Smooth muscle cell (in vitro differentiated cells): Measurements from ENCODE around the gene POC5. TPM values are rescaled to one million over a fixed set of nuclear protein-coding genes. Genes with fewer than 3 reads are reported as not detected.

Experiments used
- DNase-seq: peaks from one replicate; lab custom pipeline; 2025; ENCODE audit not compliant: unreplicated experiment; lab: John Stamatoyannopoulos, UW
- H2AFZ ChIP-seq: fragments of 200-600 bp; sonication (generic); 2 replicates; pipeline ENCODE4 v1.6.0; 2016; ENCODE audit warnings: antibody characterized with exemption, low read depth, mild to moderate bottlenecking
- H3F3A ChIP-seq: fragments of 200-600 bp; sonication (generic); 2 replicates; pipeline ENCODE4 v1.6.0; 2017; ENCODE audit warnings: antibody characterized with exemption, low read depth
- H3K27ac ChIP-seq: fragments of 200-600 bp; sonication (generic); 2 replicates; pipeline ENCODE4 v1.5.1; 2016; ENCODE audit warnings: low read depth, mild to moderate bottlenecking
- H3K27me3 ChIP-seq: fragments of 200-600 bp; sonication (generic); 2 replicates; pipeline ENCODE4 v1.6.1; 2016; ENCODE audit warnings: low read depth, mild to moderate bottlenecking
- H3K36me3 ChIP-seq: fragments of 200-600 bp; sonication (generic); 2 replicates; pipeline ENCODE4 v1.5.1; 2016; ENCODE audit warnings: low read depth
- H3K4me1 ChIP-seq: fragments of 200-600 bp; sonication (generic); 2 replicates; pipeline ENCODE4 v1.5.1; 2016; ENCODE audit warnings: low read depth
- H3K4me2 ChIP-seq: fragments of 200-600 bp; sonication (generic); 2 replicates; pipeline ENCODE4 v1.6.0; 2016; ENCODE audit warnings: mild to moderate bottlenecking
- H3K4me3 ChIP-seq: fragments of 200-600 bp; sonication (generic); 2 replicates; pipeline ENCODE4 v1.5.1; 2016; ENCODE audit warnings: mild to moderate bottlenecking
- H3K79me2 ChIP-seq: fragments of 200-600 bp; sonication (generic); 2 replicates; pipeline ENCODE4 v1.6.0; 2016; ENCODE audit warnings: low read depth, mild to moderate bottlenecking
- H3K9ac ChIP-seq: fragments of 200-600 bp; sonication (generic); 2 replicates; pipeline ENCODE4 v1.6.0; 2016; ENCODE audit warnings: low read depth
- H3K9me3 ChIP-seq: fragments of 200-600 bp; sonication (generic); replicated peaks from 2 replicates; pipeline ENCODE4 v1.5.1; 2016; ENCODE audit warnings: low read depth
- H4K20me1 ChIP-seq: fragments of 200-600 bp; sonication (generic); 2 replicates; pipeline ENCODE4 v1.6.0; 2016; ENCODE audit warnings: low read depth
- CTCF ChIP-seq: fragments of 200-600 bp; sonication (generic); IDR thresholded peaks from 2 replicates; pipeline ENCODE4 v1.5.1; 2017; ENCODE audit warnings: borderline replicate concordance, mild to moderate bottlenecking, antibody characterized with exemption; ENCODE audit not compliant: insufficient read depth, poor library complexity, severe bottlenecking
- WGBS: methylation state at CpG from one replicate; pipeline ENCODE4 v1.1.7; 2016; ENCODE audit warnings: low lambda C conversion rate; 5-methylcytosine and 5-hydroxymethylcytosine counted together
- polyA plus RNA-seq: library from polyadenylated mRNA; unstranded; fragments of >200 nt; fragmentation: Nextera tagmentation; extraction: Ambion mirVana; gene quantifications from 2 replicates; pipeline ENCODE4 v1.2.1, GENCODE V29; 2016
- total RNA-seq: library from RNA; depleted of rRNA; stranded (reverse); fragments of >200 nt; gene quantifications from 2 replicates; pipeline ENCODE4 v1.2.3, GENCODE V29; 2014

Gene POC5
- total and polyA plus RNA-seq, 2 experiments from 2014 or later, result 4.8 to 15.4 TPM

- Histone ChIP-seq H3K79me2 (no peaks in the 10 kb centered on the region), H3K9ac (no peak overlapping the region), H3K9me3 (no peaks in the 10 kb centered on the region), H4K20me1 (no peaks in the 10 kb centered on the region), H3K4me1 (peaks cover 5% of the 10 kb centered on the region), H2AFZ (no peak overlapping the region), H3K4me3 (no peak overlapping the region), H3K27me3 (no peaks in the 10 kb centered on the region), H3K27ac (no peak overlapping the region), H3K4me2 (no peak overlapping the region), H3F3A (no peaks in the 10 kb centered on the region), H3K36me3 (no peaks in the 10 kb centered on the region)
- no peak for TF ChIP-seq CTCF
- 93% methylated on average over 3 of the region's 3 CpGs for WGBS
- DNase-seq, result no peak
Measured at GRCh38 chr5:75678155-75678554, 39.1 kb downstream of the POC5 start.

GRCh38 chr5:75677607-75678006 lies 39.6 kb downstream of the POC5 start:
- no peak for DNase-seq
- WGBS, result 86% methylated on average over 1 of the region's 1 CpG
- H3K79me2 ChIP-seq, result no peaks in the 10 kb centered on the region

GRCh38 chr5:75675783-75676182 lies 41.5 kb downstream of the POC5 start:
- Histone ChIP-seq H3F3A (no peaks in the 10 kb centered on the region), H3K9me3 (no peaks in the 10 kb centered on the region), H3K36me3 (no peaks in the 10 kb centered on the region), H3K4me2 (no peak overlapping the region), H3K79me2 (no peaks in the 10 kb centered on the region), H3K9ac (no peak overlapping the region), H3K4me3 (no peak overlapping the region), H2AFZ (no peak overlapping the region), H4K20me1 (no peaks in the 10 kb centered on the region), H3K27ac (no peak overlapping the region), H3K4me1 (peaks cover 1% of the 10 kb centered on the region), H3K27me3 (no peaks in the 10 kb centered on the region)
- DNase-seq, result no peak
- WGBS, result 88% methylated on average over 1 of the region's 1 CpG
- TF ChIP-seq CTCF, result no peak

More at GRCh38 chr5:75677607-75678006, 39.6 kb downstream of the POC5 start:
- Histone ChIP-seq H4K20me1 (no peaks in the 10 kb centered on the region), H3K9me3 (no peaks in the 10 kb centered on the region), H3K4me1 (peaks cover 5% of the 10 kb centered on the region), H3K27ac (no peak overlapping the region), H3F3A (no peaks in the 10 kb centered on the region), H2AFZ (no peak overlapping the region), H3K27me3 (no peaks in the 10 kb centered on the region), H3K4me2 (no peak overlapping the region), H3K36me3 (no peaks in the 10 kb centered on the region), H3K9ac (no peak overlapping the region), H3K4me3 (no peak overlapping the region)
- no peak for TF ChIP-seq CTCF

- no peaks in the 10 kb centered on the region for H3K79me2 ChIP-seq
Measured at GRCh38 chr5:75672616-75673015, 44.6 kb downstream of the POC5 start.

More at GRCh38 chr5:75672616-75673015, 44.6 kb downstream of the POC5 start:
- no peak overlapping the region for H2AFZ ChIP-seq
- no peak for DNase-seq
- no peak overlapping the region for H3K4me3 ChIP-seq
- no peak for TF ChIP-seq CTCF
- H3K27me3 ChIP-seq, result no peaks in the 10 kb centered on the region
- H4K20me1 ChIP-seq, result no peaks in the 10 kb centered on the region
- no peak overlapping the region for H3K4me2 ChIP-seq
- no peaks in the 10 kb centered on the region for H3K36me3 ChIP-seq
- no peak overlapping the region for H3K27ac ChIP-seq
- H3F3A ChIP-seq, result no peaks in the 10 kb centered on the region
- WGBS, result 89% methylated on average over 3 of the region's 3 CpGs
- no peaks in the 10 kb centered on the region for H3K9me3 ChIP-seq
- no peaks in the 10 kb centered on the region for H3K4me1 ChIP-seq
- no peak overlapping the region for H3K9ac ChIP-seq
